DOHH2 (cell line): ENCODE results near the gene AFAP1.

Source experiments
- CTCF ChIP-seq: fragments of 200-600 bp; sonication (generic); IDR thresholded peaks from one replicate; pipeline ENCODE4 v1.5.1; 2014; ENCODE audit warnings: antibody characterized with exemption, mild to moderate bottlenecking, low read depth, low read length; ENCODE audit not compliant: poor library complexity, severe bottlenecking
- EZH2phosphoT487 ChIP-seq: fragments of 200-600 bp; sonication (generic); IDR thresholded peaks from 2 replicates; pipeline ENCODE4 v1.6.1; 2017; ENCODE audit warnings: borderline replicate concordance, mild to moderate bottlenecking, antibody characterized with exemption, low read length, moderate library complexity, mixed read lengths

- no peak for TF ChIP-seq CTCF
- TF ChIP-seq EZH2phosphoT487, result no peak
Measured at GRCh38 chr4:7854216-7854615, 85.4 kb downstream of the AFAP1 start.
